SHP77 (cell line): ENCODE data around the gene NPLOC4.

ENCODE experiments used
- DNase-seq, 2 experiments: peaks; one replicate each; lab custom pipeline; 2025; lab: John Stamatoyannopoulos, UW

The NPLOC4 gene

GRCh38 chr17:81662002-81662401, 25.1 kb upstream of the NPLOC4 start:
- no peak for DNase-seq

GRCh38 chr17:81660441-81660840, 23.5 kb upstream of the NPLOC4 start:
- DNase-seq = no peak

GRCh38 chr17:81659038-81659437, 22.1 kb upstream of the NPLOC4 start:
- no peak for DNase-seq

- no peak for DNase-seq
These were observed 19.9 kb upstream of the NPLOC4 start for GRCh38 chr17:81656835-81657234.

- no peak for DNase-seq
These were observed 19.3 kb upstream of the NPLOC4 start, which contains the start of gene PDE6G for GRCh38 chr17:81656118-81656743. Gene PDE6G, minus strand, starts transcription at chr17:81656542. Its CDS starts 3,237 bp downstream, at chr17:81653305.

GRCh38 chr17:81655378-81656117, 18.6 kb upstream of the NPLOC4 start:
- DNase-seq = no peak

GRCh38 chr17:81652906-81653771, 16.2 kb upstream of the NPLOC4 start:
- no peak for DNase-seq

GRCh38 chr17:81651692-81652091, 14.8 kb upstream of the NPLOC4 start:
- peak; percentile 58 to 62 for DNase-seq

GRCh38 chr17:81650951-81651350, 14.0 kb upstream of the NPLOC4 start:
- no peak for DNase-seq

- DNase-seq = no peak
These were observed 11.8 kb upstream of the NPLOC4 start for GRCh38 chr17:81648707-81649085.

- no peak for DNase-seq
These were observed 11.2 kb upstream of the NPLOC4 start for GRCh38 chr17:81648013-81648706.

GRCh38 chr17:81647640-81648012, 10.7 kb upstream of the NPLOC4 start:
- DNase-seq = no peak

- no peak for DNase-seq
These were observed 10.1 kb upstream of the NPLOC4 start for GRCh38 chr17:81646869-81647600.

GRCh38 chr17:81644976-81645952, 8.4 kb upstream of the NPLOC4 start:
- DNase-seq = no peak

GRCh38 chr17:81644496-81644895, 7.6 kb upstream of the NPLOC4 start:
- DNase-seq = no peak

GRCh38 chr17:81641825-81642489, 5.0 kb upstream of the NPLOC4 start:
- DNase-seq = no peak

- DNase-seq = no peak
These were observed 3.1 kb upstream of the NPLOC4 start for GRCh38 chr17:81640011-81640410.

- DNase-seq = no peak
These were observed 1.8 kb upstream of the NPLOC4 start for GRCh38 chr17:81638683-81639082.

GRCh38 chr17:81635973-81636504, 873 bp downstream of the NPLOC4 start:
- no peak for DNase-seq
